Keratinocyte (primary cell): ENCODE results near the gene NMNAT1. TPM values are rescaled to one million over a fixed set of nuclear protein-coding genes. Genes with fewer than 3 reads are reported as not detected.
A peak's percentile ranks its signal among the peaks of the same experiment; 100 is the strongest.

Experiments
- DNase-seq: peaks from one replicate; pipeline ENCODE4 v3.0.0-alpha.2; 2011; ENCODE audit warnings: low read depth, missing footprints, low spot score
- FAIRE-seq: peaks from 2 replicates; lab custom pipeline; 2011; peaks lifted over from hg19 to GRCh38; lab: Jason Lieb, UNC
- H2AFZ ChIP-seq: 2 replicates; pipeline ENCODE4 v1.6.0; 2012; ENCODE audit warnings: low read length, control low read depth, inconsistent platforms; ENCODE audit not compliant: control insufficient read depth
- H3K27ac ChIP-seq: 2 replicates; pipeline ENCODE4 v1.5.1; 2011; ENCODE audit warnings: low read length; ENCODE audit not compliant: control insufficient read depth, insufficient read depth
- H3K27me3 ChIP-seq: 3 replicates; pipeline ENCODE4 v1.6.0; 2011; ENCODE audit warnings: low read length; ENCODE audit not compliant: control insufficient read depth, insufficient read depth; ENCODE audit errors: extremely low read depth
- H3K36me3 ChIP-seq, 2 experiments: 2 replicates in 1 of 2; 3 replicates in 1 of 2; pipeline ENCODE4 v1.5.1; 2011; ENCODE audit warnings: low read length in 2 of 2, mild to moderate bottlenecking in 1 of 2; ENCODE audit not compliant: control insufficient read depth in 2 of 2, insufficient read depth in 2 of 2; ENCODE audit errors: extremely low read depth in 1 of 2
- H3K4me1 ChIP-seq: 3 replicates; pipeline ENCODE4 v1.5.1; 2011; ENCODE audit warnings: low read length; ENCODE audit not compliant: control insufficient read depth, insufficient read depth; ENCODE audit errors: extremely low read depth
- H3K4me2 ChIP-seq: 3 replicates; pipeline ENCODE4 v1.6.0; 2011; ENCODE audit warnings: low read depth, low read length; ENCODE audit not compliant: control insufficient read depth, insufficient read depth; ENCODE audit errors: extremely low read depth
- H3K4me3 ChIP-seq, 3 experiments: fragments of 200-600 bp in 1 of 3; sonication (generic) in 1 of 3; 2 replicates in 2 of 3; 3 replicates in 1 of 3; pipeline ENCODE4 v1.5.1; 2011 to 2016; ENCODE audit warnings: low read length in 3 of 3, mild to moderate bottlenecking in 3 of 3, control low read depth in 2 of 3, inconsistent platforms in 1 of 3, low read depth in 1 of 3, mixed read lengths in 1 of 3, mixed run types in 1 of 3, moderate library complexity in 1 of 3; ENCODE audit not compliant: control insufficient read depth in 2 of 3, insufficient read depth in 2 of 3; ENCODE audit errors: extremely low read depth in 1 of 3
- H3K79me2 ChIP-seq: 2 replicates; pipeline ENCODE4 v1.6.0; 2012; ENCODE audit warnings: low read length; ENCODE audit not compliant: control insufficient read depth, insufficient read depth
- H3K9ac ChIP-seq: 3 replicates; pipeline ENCODE4 v1.6.0; 2011; ENCODE audit warnings: low read length; ENCODE audit not compliant: control insufficient read depth, insufficient read depth; ENCODE audit errors: extremely low read depth
- H3K9me1 ChIP-seq: 3 replicates; pipeline ENCODE4 v1.6.0; 2011; ENCODE audit warnings: low read length; ENCODE audit not compliant: control insufficient read depth, insufficient read depth; ENCODE audit errors: extremely low read depth
- H3K9me3 ChIP-seq: 2 replicates; pipeline ENCODE4 v1.5.1; 2012; ENCODE audit warnings: low read depth, low read length; ENCODE audit not compliant: control insufficient read depth
- H4K20me1 ChIP-seq: 3 replicates; pipeline ENCODE4 v1.6.0; 2011; ENCODE audit warnings: low read length; ENCODE audit not compliant: control insufficient read depth, insufficient read depth; ENCODE audit errors: extremely low read depth
- CTCF ChIP-seq, 3 experiments: IDR thresholded peaks in 1 of 3; conservative IDR thresholded peaks in 1 of 3; optimal IDR thresholded peaks in 1 of 3; 2 replicates in 2 of 3; 3 replicates in 1 of 3; pipeline versions ENCODE3 to v1.5.1; 2011; ENCODE audit warnings: low read length in 3 of 3, mild to moderate bottlenecking in 3 of 3, moderate library complexity in 2 of 3, control low read depth in 1 of 3, inconsistent platforms in 1 of 3; ENCODE audit not compliant: insufficient read depth in 2 of 3; ENCODE audit errors: extremely low read depth in 1 of 3
- EZH2 ChIP-seq: IDR thresholded peaks from one replicate; pipeline ENCODE4 v1.6.1; 2012; ENCODE audit warnings: inconsistent platforms, mild to moderate bottlenecking, low read length, moderate library complexity
- dilution Hi-C: fragments of 300-500 bp; cut with MboI; formaldehyde crosslinking; loops from one replicate; pipeline ENCODE4 v1.7.0; 2020; ENCODE audit warnings: low sequenced_read_pairs; ENCODE audit not compliant: extremely low pct_ligation_motif_present
- polyA plus RNA-seq, 5 experiments: library from polyadenylated mRNA; depleted of rRNA in 3 of 5; stranded (reverse) in 3 of 5; stranded (forward) in 1 of 5; unstranded in 1 of 5; fragments of >200 nt; gene quantifications; 1 replicate in 1 of 5; 2 replicates in 3 of 5; 3 replicates in 1 of 5; pipeline versions ENCODE4 v1.2.1 to v1.2.3, GENCODE V29; 2011 to 2012; ENCODE audit warnings: missing spikeins in 2 of 5, low read depth in 1 of 5, low replicate concordance in 1 of 5

Gene NMNAT1
- polyA plus RNA-seq, 1 donor (not counting 4 experiments of a cell fraction or from before 2014, with no cell fraction given): 16.2 TPM

GRCh38 chr1:9993561-9994075, 50.3 kb downstream of the NMNAT1 start:
- Histone ChIP-seq H4K20me1 (no peaks in the 10 kb centered on the region), H3K9me1 (no peaks in the 10 kb centered on the region), H3K36me3 (no peaks in the 10 kb centered on the region), H3K79me2 (no peaks in the 10 kb centered on the region), H3K4me3 (no peak overlapping the region), H3K4me2 (no peak overlapping the region), H3K4me1 (peaks cover 2% of the 10 kb centered on the region), H3K27me3 (peaks cover 19% of the 10 kb centered on the region), H2AFZ (no peak overlapping the region), H3K9ac (no peak overlapping the region), H3K27ac (no peak overlapping the region), H3K9me3 (no peaks in the 10 kb centered on the region)
- dilution Hi-C loops: no loop called here
- TF ChIP-seq EZH2 (no peak), CTCF (optimal IDR thresholded peaks at IDR 0.05 in 1 of 3, IDR thresholded peaks at IDR 0.05 in 1 of 3, conservative IDR thresholded peaks at IDR 0.05 in 1 of 3; ENCODE audit: extremely low read depth in 1 of 3, insufficient read depth in 2 of 3, low read length in 3 of 3) (no peak)
- FAIRE-seq (no peak), DNase-seq (no peak)

DNA sequence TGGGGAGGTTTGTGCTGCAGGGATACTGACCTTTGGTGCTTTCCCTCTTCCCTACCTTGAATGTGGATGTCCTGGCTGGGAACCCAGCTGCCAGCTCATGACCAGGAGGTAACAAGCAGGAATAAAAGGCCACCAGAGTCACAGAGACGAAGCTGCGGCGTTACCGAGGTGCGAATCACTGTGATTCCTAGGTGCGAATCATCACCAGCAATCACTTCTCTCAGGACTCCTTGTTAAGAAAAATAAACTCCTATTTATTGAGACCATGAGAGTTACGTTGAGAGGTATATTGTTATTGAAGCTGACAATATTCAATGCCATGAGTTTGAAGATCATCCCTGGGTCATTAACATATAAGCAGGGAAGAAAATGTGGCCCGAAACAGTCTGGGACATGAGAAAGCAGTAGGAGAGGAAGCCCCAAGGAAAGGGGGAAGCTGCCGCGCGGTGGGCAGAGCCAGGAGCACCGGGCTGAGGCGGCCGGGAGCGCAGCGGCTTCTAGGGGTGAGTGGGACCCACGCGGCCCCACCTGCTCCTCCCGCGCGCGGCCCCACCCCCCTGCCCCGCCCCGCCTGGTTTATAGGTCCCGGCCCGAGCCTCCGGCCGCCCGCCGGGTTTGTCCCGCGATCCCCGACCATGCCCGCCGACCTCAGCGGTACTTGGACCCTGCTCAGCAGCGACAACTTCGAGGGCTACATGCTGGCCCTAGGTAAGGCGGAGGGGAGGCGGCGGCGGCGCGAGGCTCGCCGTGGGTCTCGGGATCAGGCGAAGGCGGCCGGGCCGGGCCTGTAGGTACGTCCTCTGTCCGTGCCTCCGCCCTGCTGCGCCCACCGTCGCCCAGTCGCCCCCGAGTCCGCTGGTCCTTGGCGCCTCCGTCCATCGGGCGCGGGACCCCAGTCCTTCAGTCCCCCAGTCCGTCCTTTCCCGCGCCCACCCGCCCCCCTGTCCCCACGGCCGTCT, 53.6 kb downstream of the NMNAT1 start, which contains the start of gene RBP7:
TSS of gene RBP7 (plus strand) at position 605 of the 959 bp plus-strand sequence. CDS start at position 636, 31 bp downstream.
- no peaks in the 10 kb centered on the region for H4K20me1 ChIP-seq
- FAIRE-seq (peak; percentile 48), DNase-seq (no peak)
- H3K4me3 ChIP-seq: peak within 1 kb of the TSS; percentile 26 to 49 (median 29)
- no peaks in the 10 kb centered on the region for H3K9me3 ChIP-seq
- H3K4me1 ChIP-seq: peaks cover 2% of the 10 kb centered on the region
- H2AFZ ChIP-seq: peak within 1 kb of the TSS; percentile 56
- peak within 1 kb of the TSS; percentile 67 for H3K4me2 ChIP-seq
- H3K27me3 ChIP-seq: peaks cover 21% of the 10 kb centered on the region
- dilution Hi-C loops: no loop called here
- H3K36me3 ChIP-seq: no peaks in the 10 kb centered on the region
- H3K9me1 ChIP-seq: no peaks in the 10 kb centered on the region
- no peaks in the 10 kb centered on the region for H3K79me2 ChIP-seq
- H3K27ac ChIP-seq: no peak within 1 kb of the TSS
- TF ChIP-seq CTCF (optimal IDR thresholded peaks at IDR 0.05 in 1 of 3, IDR thresholded peaks at IDR 0.05 in 1 of 3, conservative IDR thresholded peaks at IDR 0.05 in 1 of 3; ENCODE audit: extremely low read depth in 1 of 3, insufficient read depth in 2 of 3, low read length in 3 of 3) (no peak), EZH2 (peak; percentile 89)
- H3K9ac ChIP-seq: no peak within 1 kb of the TSS
